Transverse colon (tissue), 4 donors: ENCODE measurements around the gene CADPS2.

ENCODE experiments used
- CTCF ChIP-seq, 5 experiments: fragments of 200-600 bp in 3 of 5; fragments of 450-650 bp in 2 of 5; sonication (generic) in 3 of 5; IDR thresholded peaks; 1 replicate in 2 of 5; 2 replicates in 3 of 5; pipeline ENCODE4 v1.5.1; 2016 to 2017; ENCODE audit warnings: antibody characterized with exemption in 5 of 5, inconsistent platforms in 3 of 5, mild to moderate bottlenecking in 2 of 5, moderate library complexity in 1 of 5
- EP300 ChIP-seq: sonication (generic); formaldehyde crosslinking; IDR thresholded peaks from one replicate; pipeline ENCODE4 v1.6.1; 2017; ENCODE audit warnings: antibody characterized with exemption, low read depth
- POLR2AphosphoS5 ChIP-seq, 3 donors: sonication (generic); formaldehyde crosslinking; IDR thresholded peaks; one replicate each; pipeline ENCODE4 v1.6.1; 2016; ENCODE audit warnings: antibody characterized with exemption in 3 of 3

GRCh38 chr7:122352454-122352853 is 533.8 kb downstream of the CADPS2 start:
- TF ChIP-seq CTCF (IDR thresholded peaks at IDR 0.05) (no peak), POLR2AphosphoS5 (IDR thresholded peaks at IDR 0.05) (no peak), EP300 (no peak)
